Esophagus muscularis mucosa (tissue), 3 donors: ENCODE results near the gene PKDCC.

Experiments
- POLR2A ChIP-seq: fragments of 450-650 bp; IDR thresholded peaks from one replicate; pipeline ENCODE4 v1.6.1; 2017; ENCODE audit warnings: antibody characterized with exemption, moderate library complexity, mild to moderate bottlenecking, low read depth
- TF ChIP-seq, protein P1 (sequence below), 3 experiments: fragments of 200-600 bp in 2 of 3; fragments of 450-650 bp in 1 of 3; sonication (generic) in 2 of 3; IDR thresholded peaks; one replicate each; pipeline ENCODE4 v1.5.1; 2017 to 2019; ENCODE audit warnings: antibody characterized with exemption in 3 of 3, mild to moderate bottlenecking in 2 of 3, moderate library complexity in 1 of 3

DNA sequence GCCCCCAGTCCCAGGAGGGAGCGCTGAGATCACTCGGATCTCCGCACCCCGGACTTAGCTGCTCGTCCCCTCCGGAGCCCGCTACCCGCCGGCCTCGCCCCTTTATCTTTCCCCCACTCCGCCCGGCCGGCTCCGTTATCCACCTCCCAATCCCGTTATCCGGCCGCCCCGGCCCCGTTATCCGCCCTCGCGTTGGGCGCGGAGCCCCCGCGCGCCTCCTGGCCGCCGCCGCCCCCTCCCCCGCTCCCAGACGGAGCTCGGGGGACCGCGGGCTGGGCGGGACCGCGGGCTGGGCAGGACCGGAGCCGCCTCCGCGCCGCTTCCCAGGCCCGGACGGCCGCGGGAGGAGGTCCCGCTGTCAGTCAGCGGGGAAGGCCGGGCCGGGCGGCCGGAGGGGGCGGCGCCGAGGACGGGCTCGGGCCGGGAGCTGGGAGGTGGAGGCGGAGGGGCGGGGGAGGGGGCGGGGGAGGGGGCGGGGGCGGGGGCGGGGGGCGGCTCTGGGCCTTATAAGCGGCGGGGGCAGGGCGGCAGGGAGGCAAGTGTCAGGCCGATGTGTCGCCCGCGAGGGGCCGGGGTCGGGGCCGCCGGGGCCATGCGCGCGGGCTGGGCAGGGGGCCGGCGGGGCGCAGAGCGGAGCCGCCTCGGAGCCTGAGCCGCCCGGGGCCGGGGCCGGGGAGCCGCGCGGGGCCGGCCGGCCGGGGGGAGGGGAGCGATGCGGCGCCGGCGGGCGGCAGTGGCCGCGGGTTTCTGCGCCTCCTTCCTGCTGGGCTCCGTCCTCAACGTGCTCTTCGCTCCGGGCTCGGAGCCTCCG, at the start of gene PKDCC:
- TF ChIP-seq POLR2A: peak; percentile 63
- TF ChIP-seq, protein P1, sequence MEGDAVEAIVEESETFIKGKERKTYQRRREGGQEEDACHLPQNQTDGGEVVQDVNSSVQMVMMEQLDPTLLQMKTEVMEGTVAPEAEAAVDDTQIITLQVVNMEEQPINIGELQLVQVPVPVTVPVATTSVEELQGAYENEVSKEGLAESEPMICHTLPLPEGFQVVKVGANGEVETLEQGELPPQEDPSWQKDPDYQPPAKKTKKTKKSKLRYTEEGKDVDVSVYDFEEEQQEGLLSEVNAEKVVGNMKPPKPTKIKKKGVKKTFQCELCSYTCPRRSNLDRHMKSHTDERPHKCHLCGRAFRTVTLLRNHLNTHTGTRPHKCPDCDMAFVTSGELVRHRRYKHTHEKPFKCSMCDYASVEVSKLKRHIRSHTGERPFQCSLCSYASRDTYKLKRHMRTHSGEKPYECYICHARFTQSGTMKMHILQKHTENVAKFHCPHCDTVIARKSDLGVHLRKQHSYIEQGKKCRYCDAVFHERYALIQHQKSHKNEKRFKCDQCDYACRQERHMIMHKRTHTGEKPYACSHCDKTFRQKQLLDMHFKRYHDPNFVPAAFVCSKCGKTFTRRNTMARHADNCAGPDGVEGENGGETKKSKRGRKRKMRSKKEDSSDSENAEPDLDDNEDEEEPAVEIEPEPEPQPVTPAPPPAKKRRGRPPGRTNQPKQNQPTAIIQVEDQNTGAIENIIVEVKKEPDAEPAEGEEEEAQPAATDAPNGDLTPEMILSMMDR (IDR thresholded peaks at IDR 0.05): no peak
